LNCAP (cell line): ENCODE measurements around the gene HDAC9.

ENCODE experiments used
- TF ChIP-seq, protein P1 (sequence below): fragments of 450-650 bp; IDR thresholded peaks from 2 replicates; pipeline ENCODE4 v1.5.1; 2017; ENCODE audit warnings: mild to moderate bottlenecking

The HDAC9 gene

DNA sequence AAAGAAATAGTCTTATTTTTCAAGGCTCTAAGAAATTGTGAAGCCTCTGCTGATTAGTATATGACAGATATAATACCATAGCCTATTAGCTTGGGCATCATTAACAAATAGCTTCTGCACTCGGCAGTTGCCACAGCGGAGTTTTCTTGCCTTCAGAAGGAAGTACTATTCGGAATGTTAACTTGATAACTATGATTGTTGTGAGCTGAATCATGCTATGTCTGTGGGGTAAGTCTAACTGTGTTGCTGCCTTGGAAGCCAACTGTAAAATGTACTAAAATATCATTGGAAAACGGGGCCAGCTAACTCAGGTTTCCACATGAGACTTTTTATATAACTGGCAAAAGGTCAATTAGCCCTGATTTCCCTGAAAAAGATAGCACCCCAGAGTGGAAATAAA is 528.7 kb downstream of the HDAC9 start:
- TF ChIP-seq, protein P1, sequence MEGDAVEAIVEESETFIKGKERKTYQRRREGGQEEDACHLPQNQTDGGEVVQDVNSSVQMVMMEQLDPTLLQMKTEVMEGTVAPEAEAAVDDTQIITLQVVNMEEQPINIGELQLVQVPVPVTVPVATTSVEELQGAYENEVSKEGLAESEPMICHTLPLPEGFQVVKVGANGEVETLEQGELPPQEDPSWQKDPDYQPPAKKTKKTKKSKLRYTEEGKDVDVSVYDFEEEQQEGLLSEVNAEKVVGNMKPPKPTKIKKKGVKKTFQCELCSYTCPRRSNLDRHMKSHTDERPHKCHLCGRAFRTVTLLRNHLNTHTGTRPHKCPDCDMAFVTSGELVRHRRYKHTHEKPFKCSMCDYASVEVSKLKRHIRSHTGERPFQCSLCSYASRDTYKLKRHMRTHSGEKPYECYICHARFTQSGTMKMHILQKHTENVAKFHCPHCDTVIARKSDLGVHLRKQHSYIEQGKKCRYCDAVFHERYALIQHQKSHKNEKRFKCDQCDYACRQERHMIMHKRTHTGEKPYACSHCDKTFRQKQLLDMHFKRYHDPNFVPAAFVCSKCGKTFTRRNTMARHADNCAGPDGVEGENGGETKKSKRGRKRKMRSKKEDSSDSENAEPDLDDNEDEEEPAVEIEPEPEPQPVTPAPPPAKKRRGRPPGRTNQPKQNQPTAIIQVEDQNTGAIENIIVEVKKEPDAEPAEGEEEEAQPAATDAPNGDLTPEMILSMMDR: no peak

DNA sequence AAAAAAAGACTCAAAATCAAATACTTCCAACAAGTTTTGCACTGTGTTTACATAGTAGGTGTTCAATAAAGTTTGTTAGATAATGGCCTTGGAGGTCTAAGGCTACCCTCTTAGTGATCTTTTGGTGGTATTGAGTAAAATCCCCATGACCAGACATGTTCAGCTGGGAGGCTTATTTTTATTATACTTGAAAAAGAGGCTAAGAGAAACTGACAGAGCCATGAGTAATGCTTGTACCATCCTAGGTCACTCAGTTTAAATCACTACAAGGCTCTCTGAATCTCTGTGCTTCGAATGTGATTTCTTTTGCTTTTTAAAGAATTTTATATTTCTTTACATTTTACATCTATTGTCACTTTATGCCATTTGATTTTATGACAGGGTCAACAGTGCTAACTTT is 531.3 kb downstream of the HDAC9 start:
- TF ChIP-seq, protein P1: no peak

DNA sequence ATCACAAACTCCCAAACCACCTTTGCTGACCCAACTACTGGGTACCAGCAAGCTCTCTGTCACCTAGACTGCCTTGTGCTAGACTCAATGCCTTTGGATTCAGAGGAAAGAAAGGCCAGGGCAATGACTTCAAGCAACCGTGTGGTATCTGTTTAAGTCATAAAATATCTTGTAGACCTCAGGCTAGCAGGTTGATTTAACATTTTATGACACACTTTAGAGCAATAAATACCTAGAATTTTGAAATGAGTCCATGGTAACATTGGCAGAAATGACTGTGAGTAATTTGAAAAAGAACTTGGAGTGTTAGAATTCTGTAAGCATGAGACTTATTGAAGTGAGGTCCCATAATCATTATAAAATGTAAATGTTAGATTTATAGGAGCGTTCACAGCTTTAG is 534.7 kb downstream of the HDAC9 start:
- TF ChIP-seq, protein P1: no peak

DNA sequence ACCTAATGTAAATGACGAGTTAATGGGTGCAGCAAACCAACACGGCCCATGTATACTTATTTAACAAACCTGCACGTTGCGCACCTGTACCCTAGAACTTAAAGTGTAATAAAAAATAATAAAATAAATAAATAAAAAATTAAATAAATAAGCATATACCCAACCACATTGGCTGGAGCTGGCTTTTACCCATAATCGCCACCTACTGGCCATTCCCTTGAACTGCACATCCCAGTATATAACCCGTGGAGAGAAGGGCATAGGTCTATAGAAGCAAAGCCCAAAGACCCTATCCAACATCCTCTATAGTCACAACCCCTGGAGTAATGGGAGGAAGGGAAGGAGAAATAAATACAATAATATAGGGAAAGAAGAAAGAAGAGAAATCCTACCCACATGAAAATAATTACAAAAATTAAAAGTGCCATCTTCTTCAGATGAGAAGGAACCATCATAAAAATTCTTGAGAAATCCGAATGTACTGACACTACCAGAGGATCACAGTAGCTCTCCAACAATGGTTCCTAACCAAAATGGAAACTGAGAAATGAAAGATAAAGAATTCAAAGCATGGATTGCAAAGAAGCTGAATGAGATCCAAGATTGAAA is 556.3 kb downstream of the HDAC9 start:
- TF ChIP-seq, protein P1: peak; percentile 73
